ENCODE results near the gene BTBD19.
"Not testable (repeated sequence)": the region's sequence is repeated elsewhere in the genome, so short reads cannot be mapped to it uniquely, and the experiment has no call there.

The BTBD19 gene

DNA sequence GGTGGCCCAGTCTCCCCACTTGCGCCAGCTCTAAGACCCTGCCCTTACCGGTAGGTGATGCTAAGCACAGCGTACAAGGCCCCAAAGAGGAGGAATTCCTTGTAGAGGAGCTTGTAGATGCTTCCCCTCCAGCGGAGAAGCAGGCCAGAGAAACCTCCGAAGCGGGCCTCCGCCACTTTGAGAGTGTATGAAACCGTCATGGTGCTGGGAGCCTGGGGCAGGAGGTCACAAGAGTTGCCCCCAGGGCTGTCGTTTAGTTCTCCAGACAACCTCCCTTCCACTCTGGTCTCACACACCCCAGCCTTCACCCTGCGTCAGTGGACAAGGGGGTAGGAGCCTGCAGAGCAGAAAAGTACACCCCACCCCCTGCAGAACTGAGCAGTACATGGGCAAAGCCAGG, 20.8 kb upstream of the BTBD19 start:
- no peak for DNase-seq (ENCODE audit: low spot score)

DNA sequence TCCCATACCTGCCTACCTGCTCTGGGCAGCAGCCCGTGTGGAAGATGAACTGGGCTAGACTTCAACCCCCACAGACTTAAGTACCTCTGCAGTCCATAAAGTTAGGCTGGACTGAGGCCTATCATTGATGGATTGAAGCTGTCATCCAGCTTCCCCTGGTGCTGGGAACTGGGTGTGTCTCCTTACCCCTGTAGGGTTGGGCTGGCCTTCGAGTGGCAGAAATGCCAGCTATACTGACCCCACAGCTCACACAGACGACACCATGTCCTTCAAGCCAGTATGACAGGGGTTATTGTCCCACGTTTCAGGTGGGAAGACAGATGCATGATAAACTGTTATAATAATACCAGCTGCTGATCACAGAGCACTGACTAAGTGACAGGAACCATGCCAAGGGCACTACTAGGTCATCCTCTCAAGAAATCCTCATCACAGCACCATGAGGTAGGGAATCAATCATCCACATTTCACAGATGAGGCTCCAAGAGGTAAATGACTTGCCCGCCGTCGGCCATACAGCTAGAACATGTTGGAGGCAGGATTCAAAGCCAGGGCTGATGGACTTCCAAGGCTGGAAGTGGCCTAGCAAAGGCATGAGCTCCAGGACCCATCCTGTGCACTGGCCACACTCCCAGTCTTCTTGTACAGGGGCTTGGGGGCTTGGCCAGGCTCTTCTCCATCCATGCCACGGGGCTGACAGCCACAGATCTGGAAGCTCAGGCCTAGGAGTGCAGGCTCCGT, 20.0 kb upstream of the BTBD19 start, which contains the start of gene BEST4:
TSS of gene BEST4 (minus strand) at position 51 of the 741 bp plus-strand sequence. CDS start 465 bp downstream, outside the sequence.
- no peak for DNase-seq (ENCODE audit: low spot score)

DNA sequence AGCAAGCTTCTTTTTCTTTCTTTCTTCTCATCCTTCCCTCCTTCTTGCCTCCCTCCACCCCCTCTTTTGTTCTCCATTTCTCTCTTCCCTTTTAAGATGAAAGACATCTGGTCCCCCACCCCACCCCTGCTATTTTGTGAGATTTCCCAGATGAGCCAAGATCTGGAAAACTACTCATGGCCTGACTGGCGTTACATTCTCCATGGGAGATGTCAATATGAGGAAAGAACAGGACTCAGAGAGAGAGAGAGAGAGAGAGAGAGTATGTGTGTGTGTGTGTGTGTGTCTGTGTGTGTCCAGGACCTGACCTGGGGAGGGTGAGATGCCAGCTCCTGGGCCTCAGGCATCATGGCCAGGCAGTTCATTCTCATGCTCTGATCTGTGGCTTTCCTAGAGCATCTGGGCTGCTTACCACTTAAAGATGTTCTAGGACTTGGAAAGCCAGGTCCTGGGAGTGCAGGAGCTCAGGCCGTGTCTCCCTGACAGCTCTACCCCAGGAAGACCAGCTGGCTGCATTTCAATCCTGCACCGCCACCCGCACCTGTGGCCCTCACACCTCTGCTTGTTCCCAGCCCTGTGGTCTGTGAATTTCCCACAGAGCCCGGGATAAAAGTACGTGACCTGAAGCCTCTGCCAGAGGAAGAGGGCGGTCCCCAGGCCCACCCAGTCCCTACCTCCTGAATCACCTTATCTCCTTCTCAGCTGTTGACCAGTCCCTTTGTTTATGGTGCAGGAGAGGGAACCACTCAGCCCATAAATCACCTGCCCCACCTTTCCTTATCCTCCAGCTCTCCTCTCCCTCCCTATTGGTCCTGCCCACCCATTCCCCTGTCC, 17.1 kb upstream of the BTBD19 start:
- DNase-seq (ENCODE audit: low spot score) = no peak

DNA sequence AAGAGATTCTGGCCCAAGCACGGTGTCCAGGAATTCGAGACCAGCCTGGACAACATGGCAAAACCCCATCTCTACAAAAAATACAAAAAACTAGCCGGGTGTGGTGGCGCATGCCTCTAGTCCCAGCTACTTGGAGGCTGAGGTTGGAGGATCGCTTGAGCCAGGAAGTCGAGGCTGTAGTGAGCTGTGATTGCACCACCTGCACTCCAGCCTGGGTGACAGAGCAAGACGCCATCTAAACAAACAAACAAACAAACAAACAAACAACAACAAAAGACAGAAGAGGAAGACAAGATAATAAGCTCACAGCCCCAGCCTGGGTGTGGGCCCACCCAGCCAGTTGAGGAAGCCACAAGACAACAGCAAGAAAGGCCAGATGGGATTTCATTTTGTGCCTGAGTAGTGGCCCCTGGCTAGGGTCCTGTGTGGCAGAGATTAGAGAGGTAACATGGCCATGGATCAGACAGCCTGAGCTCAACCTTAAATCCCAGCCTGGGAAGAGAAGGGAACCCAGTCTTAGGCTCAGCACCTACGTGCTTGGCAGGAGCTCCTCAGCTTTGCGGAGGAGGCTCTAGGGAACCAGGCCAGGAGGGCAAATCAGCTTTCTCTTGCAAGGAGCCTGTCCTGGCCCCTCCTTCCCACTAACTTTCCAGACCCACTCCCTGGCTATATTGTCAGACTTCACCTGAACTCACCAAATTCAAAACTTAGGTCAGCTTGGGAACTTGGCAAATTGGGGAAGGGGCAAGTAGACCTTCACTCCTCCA, 15.4 kb upstream of the BTBD19 start:
- DNase-seq (ENCODE audit: low spot score) = no peak

DNA sequence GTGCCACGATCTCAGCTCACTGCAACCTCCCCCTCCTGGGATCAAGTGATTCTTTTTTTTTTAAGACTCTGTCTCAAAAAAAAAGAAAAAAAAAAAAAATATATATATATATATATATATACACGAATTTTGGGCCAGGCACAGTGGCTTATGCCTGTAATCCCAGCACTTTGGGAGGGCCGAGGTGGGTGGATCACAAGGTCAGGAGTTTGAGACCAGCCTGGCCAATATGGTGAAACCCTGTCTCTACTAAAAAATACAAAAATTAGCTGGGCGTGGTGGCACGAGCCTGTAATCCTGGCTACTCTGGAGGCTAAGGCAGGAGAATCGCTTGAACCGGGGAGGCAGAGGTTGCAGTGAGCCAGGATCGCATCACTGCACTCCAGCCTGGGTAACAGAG, 10.4 kb upstream of the BTBD19 start:
- DNase-seq (ENCODE audit: low spot score) = not testable (repeated sequence)

DNA sequence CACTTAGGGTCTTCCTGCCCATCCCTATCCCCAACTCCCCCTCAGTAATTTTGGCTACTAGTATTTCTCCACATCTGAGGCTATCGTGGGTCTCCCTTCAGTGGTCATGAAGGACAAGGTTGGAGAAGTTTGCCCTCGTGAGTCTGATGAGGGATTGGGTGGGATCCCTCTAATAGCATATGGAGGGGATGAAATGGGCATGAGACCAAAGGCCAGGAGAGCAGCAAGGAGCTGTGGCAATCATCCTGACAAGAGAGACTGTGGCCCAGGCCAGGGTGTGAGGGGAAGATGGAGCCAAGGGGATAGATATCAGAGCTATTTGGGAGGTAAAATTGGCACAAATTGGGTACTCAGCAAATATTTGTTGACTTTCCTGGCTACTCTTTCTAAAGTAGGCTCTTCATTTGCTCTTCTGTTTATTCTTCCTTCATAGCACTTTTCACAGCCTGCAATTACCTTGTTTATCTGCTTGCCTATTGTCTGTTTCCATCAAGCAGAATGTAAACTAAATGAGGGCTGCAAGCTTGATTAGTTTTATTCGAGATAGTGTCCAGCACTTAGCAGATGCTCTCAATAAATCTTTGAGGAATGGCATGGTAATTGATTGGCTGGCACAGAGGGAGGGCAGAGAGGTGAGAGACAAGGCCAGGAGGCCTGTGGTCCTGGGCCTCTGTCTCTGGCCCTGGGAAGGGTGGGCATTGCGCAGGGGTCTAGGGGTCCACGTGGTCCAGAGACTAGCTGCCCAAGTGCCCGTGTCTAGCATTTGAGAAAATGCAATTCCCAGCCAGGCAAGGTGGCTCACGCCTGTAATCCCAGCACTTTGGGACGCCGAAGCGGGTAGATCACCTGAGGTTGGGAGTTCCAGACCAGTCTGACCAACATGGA, 9.6 kb upstream of the BTBD19 start:
- no peak for DNase-seq (ENCODE audit: low spot score)

DNA sequence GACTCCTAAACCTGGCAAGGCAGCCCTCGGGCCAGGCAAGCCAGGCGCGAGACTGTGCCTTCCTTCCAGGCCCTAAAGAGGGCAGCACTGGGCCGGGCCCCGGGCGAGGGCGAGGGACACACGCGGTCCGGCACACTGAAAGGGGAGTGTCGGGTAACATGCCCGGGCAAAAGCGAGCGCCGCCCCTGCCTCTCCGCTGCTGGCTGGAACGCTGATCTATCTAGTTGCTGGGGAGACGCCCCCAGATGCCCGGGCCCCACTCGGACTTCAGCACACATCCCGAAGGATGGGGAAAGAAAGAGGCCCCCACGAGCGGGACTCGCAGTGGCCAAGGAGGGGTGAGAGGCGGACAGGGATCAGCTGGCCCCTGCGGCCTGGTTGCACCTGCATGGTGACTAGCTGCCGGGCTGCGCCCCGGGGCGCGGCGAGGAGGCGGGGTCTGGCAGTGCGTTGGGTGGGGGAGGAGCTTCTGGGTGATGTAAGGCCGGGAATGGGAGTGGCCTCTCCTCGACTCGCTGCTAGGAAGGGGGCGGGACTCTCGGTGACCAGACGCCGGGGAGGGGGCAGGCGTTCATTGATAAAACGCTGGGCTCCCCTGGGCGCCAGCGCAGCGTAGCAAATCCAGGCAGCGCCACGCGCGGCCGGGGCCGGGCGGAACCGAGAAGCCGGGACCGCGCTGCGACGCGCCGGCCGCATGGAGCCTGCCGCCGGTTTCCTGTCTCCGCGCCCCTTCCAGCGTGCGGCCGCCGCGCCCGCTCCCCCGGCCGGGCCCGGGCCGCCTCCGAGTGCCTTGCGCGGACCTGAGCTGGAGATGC, 8.3 kb upstream of the BTBD19 start, which contains the start of gene PLK3:
TSS of gene PLK3 (plus strand) at position 608 of the 815 bp plus-strand sequence. CDS start at position 695, 87 bp downstream.
- peak; percentile 91 for DNase-seq (ENCODE audit: low spot score)

DNA sequence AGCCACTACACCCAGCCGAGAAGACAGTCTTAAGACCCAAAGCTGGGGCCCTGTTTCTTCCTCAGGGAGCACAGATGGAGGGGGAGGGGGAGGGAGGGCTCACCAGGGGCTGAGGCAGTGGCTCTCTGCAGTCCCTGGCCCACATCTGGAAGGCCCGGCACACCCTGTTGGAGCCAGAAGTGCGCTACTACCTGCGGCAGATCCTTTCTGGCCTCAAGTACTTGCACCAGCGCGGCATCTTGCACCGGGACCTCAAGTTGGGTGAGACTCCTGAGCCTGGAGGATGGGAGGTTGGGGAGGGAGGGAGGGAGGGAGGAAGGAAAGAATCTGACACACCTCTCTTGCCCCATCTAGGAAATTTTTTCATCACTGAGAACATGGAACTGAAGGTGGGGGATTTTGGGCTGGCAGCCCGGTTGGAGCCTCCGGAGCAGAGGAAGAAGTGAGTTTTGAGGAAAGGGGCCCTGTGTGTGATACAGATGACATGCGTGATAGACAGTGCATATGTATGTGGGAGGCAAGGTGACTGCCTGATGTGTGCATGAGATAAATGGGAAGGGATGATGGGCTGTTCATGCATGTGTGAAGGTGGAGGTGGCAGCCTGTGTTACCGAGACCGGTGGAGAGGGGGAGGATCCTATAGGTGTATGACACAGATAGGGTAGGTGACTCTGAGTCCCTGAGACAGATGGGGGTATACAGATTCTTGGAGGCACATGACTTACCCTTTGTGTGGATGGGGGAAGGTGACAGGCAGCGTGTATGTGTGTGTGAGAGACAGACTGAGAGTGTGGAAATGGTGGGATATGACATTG, 6.6 kb upstream of the BTBD19 start:
- DNase-seq (ENCODE audit: low spot score) = no peak

DNA sequence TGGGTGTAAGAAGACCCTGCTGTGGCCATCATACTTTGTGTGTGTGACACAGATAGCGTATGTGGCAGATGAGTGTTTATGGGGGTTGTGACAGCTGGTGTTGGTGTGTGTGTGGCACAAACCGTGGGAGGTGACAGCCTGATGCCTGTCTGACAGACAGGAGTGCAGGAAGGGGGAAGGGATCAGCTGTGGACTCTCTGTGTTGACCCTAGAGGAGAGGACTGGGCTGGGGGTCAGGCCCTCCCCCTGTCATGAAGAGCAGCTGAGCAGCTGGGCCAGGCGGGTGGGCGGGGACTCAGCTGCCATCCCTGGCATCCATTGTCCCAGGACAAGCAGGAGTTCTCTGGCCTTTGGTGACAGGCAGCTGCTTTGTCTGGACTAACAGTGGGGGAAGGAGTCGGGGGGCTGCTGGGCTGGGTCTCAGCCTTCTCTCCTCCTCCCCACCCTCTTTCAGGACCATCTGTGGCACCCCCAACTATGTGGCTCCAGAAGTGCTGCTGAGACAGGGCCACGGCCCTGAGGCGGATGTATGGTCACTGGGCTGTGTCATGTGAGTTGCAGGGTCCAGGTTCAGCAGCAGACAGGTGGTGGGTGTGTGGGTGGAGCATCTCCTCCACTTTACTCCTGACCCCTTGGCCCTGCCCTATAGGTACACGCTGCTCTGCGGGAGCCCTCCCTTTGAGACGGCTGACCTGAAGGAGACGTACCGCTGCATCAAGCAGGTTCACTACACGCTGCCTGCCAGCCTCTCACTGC, 5.8 kb upstream of the BTBD19 start:
- no peak for DNase-seq (ENCODE audit: low spot score)

DNA sequence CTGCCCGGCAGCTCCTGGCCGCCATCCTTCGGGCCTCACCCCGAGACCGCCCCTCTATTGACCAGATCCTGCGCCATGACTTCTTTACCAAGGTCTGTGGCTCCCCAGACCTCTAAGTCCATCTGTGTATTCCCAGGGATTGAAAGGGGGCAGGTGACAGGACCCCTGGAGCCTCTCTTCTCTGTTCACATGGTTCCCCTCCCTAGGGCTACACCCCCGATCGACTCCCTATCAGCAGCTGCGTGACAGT, 5.3 kb upstream of the BTBD19 start:
- DNase-seq (ENCODE audit: low spot score) = no peak

DNA sequence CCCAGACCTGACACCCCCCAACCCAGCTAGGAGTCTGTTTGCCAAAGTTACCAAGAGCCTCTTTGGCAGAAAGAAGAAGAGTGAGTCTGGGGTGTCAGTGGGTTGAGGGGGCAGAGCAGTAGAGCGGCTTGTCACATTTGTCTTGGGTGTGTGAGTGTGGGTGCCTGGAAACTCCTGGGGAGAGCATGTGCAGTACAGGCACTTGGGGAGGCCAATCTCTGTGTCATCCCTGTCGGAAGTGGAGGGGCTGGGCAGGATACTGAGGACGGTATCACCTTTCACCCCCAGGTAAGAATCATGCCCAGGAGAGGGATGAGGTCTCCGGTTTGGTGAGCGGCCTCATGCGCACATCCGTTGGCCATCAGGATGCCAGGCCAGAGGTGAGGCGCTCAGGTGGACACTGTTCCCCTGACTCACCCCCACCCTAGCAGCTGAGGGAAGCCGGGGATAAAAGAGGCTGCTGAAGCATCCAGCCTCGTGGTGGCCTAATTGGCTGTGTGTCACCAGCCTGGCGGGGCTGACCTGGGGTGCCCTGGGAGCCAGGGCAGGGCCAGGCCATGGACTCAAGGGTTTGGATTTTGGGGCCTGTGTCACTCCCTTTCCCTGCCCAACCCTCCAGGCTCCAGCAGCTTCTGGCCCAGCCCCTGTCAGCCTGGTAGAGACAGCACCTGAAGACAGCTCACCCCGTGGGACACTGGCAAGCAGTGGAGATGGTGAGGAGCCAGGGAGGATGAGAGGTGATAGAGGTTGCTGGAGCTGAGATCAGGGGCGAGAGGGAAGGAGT, 4.8 kb upstream of the BTBD19 start:
- DNase-seq (ENCODE audit: low spot score) = no peak

DNA sequence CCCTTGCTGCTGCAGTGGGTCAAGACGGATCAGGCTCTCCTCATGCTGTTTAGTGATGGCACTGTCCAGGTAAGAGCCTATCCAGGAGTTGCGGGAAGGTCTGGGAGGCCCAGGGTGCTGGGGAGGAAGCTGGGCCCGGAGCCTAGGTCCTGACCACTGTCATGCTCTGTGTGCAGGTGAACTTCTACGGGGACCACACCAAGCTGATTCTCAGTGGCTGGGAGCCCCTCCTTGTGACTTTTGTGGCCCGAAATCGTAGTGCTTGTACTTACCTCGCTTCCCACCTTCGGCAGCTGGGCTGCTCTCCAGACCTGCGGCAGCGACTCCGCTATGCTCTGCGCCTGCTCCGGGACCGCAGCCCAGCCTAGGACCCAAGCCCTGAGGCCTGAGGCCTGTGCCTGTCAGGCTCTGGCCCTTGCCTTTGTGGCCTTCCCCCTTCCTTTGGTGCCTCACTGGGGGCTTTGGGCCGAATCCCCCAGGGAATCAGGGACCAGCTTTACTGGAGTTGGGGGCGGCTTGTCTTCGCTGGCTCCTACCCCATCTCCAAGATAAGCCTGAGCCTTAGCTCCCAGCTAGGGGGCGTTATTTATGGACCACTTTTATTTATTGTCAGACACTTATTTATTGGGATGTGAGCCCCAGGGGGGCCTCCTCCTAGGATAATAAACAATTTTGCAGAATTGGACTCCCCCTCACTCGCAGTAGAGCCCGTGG, 2.9 kb upstream of the BTBD19 start:
- no peak for DNase-seq (ENCODE audit: low spot score)

DNA sequence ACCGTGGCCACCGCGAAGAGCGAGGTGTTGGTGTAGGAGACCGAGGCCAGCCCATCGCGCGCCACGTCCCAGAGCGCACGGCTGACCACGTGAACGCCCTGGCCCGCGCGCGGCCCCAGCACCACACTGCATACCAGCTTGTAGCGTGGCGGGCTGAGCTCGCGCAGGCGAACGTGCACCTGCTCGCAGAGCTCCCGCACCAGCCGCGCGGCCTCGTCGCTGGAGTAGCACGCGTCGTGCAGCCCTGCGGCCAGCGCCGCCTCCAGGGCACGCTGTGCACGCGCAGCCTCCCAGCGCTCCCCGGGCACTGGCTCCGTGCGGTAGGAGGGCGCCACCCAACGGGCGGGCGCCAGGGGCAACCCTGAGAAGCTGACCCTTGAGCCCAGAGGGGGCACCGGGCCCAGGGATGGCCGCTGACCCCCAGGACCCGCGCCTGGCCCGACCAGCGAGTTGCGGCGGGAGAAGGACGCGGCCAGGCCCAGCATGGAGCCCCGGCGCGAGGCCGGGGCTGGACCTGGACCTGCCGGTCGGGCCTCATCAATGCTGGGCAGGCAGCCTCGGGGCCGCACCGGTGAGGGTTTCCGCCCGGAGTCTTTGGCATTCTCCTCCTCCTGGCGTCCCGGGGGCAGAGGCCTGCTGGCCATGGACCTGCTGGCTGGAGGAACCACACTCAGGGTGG, 2.2 kb upstream of the BTBD19 start:
- no peak for DNase-seq (ENCODE audit: low spot score)

DNA sequence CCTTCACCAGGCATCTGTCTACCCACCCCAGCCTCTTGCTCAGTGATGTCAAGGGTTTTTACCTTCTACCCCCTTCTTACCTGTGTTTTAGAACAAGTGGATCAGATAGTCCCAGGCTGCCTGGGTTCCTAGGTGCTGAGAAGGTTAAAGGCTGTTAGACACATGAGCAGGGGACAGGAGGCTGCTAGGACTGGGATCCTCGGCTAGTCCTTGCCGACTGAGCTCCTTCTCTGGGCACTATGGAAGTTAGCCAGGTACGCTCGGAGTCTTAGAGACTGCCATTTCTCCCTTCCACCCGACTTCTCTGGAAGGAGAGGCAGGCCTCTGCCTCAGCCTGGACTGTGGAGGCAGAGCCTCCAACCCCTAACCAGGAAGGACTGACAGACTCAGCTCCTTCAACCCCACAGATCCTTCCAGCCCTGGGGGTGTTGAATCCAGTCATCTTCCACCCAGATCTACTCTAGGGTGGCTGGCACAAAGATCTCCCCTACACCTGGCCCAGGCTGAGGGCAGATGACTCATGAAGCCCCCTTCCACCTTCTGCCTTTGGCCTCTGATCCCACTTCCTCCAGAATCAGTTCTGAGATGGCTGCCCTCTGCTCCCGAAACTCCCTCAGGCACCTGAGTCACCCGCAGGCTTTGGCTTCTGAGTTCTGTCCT, 1.5 kb upstream of the BTBD19 start, which contains the start of gene DYNLT4:
TSS of gene DYNLT4 (minus strand) at position 648 of the 660 bp plus-strand sequence. CDS start 683 bp downstream, outside the sequence.
- DNase-seq (ENCODE audit: low spot score) = no peak

DNA sequence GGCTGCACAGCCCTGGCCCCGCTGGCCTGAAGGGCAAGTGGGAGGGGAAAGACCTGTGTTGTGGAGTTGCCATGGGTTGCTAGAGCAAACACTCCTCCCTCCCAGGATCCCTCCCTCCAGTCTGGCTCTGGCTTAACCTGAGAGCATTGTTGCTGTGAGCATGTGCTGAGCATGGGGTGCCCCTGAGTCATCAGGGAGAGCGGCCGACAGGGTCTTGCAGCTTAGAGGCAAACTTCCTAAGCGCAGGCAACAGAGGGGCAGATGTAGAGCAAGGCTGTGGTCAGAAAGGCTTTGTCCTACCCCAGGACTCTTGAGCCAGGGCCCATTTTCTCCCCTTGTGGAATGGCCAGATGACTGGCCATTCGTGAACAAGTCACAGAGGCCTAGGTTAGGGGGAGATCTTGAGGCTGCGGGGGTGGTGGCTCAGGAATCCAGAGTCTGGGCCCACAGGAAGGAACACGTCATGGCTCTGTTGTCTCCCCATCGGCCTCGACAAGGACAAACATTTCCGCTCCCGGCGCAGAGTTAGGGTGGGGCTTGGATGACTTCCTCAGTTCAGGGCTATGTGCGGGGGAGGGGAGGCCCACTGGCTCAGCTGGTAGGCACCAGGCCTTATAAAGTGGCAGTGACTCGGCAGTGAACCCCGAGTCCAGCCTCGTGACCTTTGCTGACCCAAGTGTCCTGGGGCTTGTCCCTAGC, 810 bp upstream of the BTBD19 start:
- peak; percentile 72 for DNase-seq (ENCODE audit: low spot score)

All from iPS-NIHi11 (cell line).